SJCRH30 (cell line): ENCODE results near the gene POU3F3. TPM values are rescaled to one million over a fixed set of nuclear protein-coding genes. Genes with fewer than 3 reads are reported as not detected.

Source experiments
- DNase-seq, 2 experiments: peaks; one replicate each; pipeline ENCODE4 v3.0.0-alpha.2; 2015 to 2020
- H3K27ac ChIP-seq: fragments of 250-450 bp; sonication (Bioruptor Pico); 2 replicates; pipeline ENCODE4 v1.5.1; 2020; ENCODE audit warnings: mild to moderate bottlenecking, moderate library complexity
- H3K27me3 ChIP-seq: fragments of 250-450 bp; sonication (Bioruptor Pico); 2 replicates; pipeline ENCODE4 v1.5.1; 2020; ENCODE audit warnings: mild to moderate bottlenecking, moderate library complexity
- H3K36me3 ChIP-seq: fragments of 250-450 bp; sonication (Bioruptor Pico); 2 replicates; pipeline ENCODE4 v1.5.1; 2020; ENCODE audit warnings: mild to moderate bottlenecking, moderate library complexity
- H3K4me1 ChIP-seq: fragments of 250-450 bp; sonication (Bioruptor Pico); 2 replicates; pipeline ENCODE4 v1.5.1; 2020; ENCODE audit warnings: mild to moderate bottlenecking, moderate library complexity
- H3K4me3 ChIP-seq: fragments of 250-450 bp; sonication (Bioruptor Pico); 2 replicates; pipeline ENCODE4 v1.5.1; 2020; ENCODE audit warnings: mild to moderate bottlenecking, moderate library complexity
- H3K9me3 ChIP-seq: fragments of 250-450 bp; sonication (Bioruptor Pico); replicated peaks from 2 replicates; pipeline ENCODE4 v1.5.1; 2020; ENCODE audit warnings: mild to moderate bottlenecking, moderate library complexity
- total RNA-seq: library from RNA; depleted of rRNA; stranded (reverse); fragments of >200 nt; shearing (Covaris generic); gene quantifications from 2 replicates; pipeline ENCODE4 v1.2.3, GENCODE V29; 2014; rRNA removed

POU3F3 gene
- total RNA-seq: 2.3 and 2.4 TPM in 2 replicates

DNA sequence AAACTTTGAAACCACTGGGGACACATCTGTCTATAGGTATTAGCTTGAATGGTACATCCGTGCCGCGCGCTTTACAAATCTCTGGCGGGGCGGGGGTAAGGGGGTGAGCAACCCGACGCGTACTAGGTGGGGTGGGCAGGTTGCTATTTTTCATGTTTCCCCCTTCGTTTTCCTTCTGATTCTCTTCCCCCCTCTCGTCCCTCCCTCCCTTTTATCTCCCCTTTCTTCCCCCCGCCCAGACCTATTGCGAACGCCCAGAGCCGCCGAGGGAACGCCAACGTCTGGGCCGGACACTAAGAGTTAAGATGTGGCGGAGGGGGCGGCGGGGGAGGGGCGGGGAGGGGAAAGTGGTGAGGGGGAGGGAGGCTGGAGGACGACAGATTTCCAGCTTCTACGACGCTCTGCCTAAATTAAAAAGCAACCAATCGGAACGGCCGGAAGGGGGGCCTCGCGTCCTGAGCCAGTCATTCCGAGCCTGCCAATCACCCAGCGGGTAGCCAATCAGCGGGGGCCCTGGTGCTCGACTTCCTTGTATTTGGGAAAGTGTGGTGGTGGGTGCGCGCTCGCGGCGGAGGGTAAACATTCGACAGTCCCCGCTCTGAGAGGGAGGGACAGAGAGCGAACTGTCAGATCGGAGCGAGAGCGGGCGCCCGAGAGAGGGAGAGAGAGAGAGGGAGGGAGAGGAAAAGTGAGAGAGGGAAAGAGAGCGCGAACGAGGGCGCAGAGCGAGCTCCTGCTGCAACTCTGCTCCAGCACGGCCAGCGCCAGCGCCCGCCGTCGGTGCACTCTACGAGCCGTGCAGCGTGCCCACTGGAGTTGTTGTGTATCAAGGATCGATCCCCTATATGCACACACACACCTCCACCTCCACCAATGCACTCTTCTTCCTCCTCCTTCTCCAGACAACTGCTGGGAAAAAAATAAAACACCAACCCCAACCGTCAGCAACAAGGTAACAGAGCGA is at the start of gene POU3F3:
Gene POU3F3, plus strand, starts transcription at position 582 of the 964 bp plus-strand sequence. CDS start 1,396 bp downstream, outside the sequence.
- Histone ChIP-seq H3K9me3 (no peaks in the 10 kb centered on the region), H3K27me3 (peaks cover 4% of the 10 kb centered on the region), H3K4me1 (no peaks in the 10 kb centered on the region), H3K36me3 (no peaks in the 10 kb centered on the region), H3K4me3 (peak within 1 kb of the TSS; percentile 60), H3K27ac (peak within 1 kb of the TSS; percentile 19; the same call in 1 of the 2 replicates)
- peak; percentile 93 to 95 for DNase-seq

DNA sequence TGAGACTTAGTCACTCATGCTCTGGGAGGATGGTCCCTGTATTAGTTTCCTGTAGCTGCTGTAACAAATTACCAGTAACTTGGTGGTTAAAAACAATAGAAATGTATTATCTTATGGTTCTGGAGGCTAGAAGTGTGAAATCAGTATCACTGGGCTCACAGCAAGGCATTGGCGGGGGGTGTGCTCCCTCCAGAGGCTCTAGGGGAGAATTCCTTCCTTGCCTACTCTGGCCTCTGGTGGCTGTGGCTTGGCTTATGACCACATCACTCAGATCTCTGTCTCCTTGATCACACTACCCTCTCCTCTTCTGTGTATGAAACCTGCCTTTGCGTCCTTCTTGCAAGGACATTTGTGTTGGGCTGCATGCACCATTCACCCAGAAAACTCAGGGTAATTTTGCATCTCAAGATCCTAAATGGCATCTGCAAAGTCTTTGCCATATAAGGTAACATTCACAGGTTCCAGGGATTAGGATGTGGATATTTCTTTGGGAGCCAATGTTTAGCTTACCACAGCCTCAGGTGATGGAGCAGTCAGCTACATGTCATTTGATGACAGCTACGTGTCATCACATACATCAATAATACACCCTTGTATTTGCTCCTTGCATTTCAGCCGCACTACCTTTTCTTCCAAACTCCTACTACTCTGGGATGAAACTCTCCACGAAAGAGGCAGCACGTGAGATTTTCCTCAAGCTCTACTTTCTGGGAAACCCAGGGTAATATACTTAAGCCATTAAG is 49.6 kb upstream of the POU3F3 start:
- no peaks in the 10 kb centered on the region for H3K36me3 ChIP-seq
- no peaks in the 10 kb centered on the region for H3K9me3 ChIP-seq
- H3K4me3 ChIP-seq: no peak overlapping the region
- no peaks in the 10 kb centered on the region for H3K4me1 ChIP-seq
- no peak overlapping the region for H3K27ac ChIP-seq
- peak in 1 of 2 experiments; percentile 5 for DNase-seq
- H3K27me3 ChIP-seq: no peaks in the 10 kb centered on the region

GRCh38 chr2:104812286-104812685 is 41.6 kb upstream of the POU3F3 start:
- Histone ChIP-seq H3K9me3 (no peaks in the 10 kb centered on the region), H3K27me3 (no peaks in the 10 kb centered on the region; the same call in 1 of the 2 replicates), H3K4me3 (no peak overlapping the region), H3K4me1 (no peaks in the 10 kb centered on the region), H3K36me3 (no peaks in the 10 kb centered on the region), H3K27ac (no peak overlapping the region)
- no peak for DNase-seq

DNA sequence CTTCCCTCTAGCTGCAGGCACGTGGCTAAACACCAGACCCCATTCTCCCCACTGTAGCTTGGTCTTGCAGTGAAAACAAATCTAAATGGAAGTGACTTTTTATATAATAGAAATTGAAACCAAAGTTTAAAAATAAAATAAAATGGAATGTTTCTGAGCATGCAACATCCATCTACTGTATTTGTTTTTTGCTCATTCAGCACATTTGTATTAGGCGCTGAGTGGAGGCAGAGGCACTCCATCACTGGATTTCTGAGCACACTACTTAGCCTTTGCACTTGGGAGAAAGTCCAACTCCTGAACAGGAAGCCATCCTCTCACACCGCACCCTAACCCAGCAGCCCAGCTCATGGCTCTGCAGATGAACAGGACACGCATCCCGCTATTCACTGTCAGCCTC is 37.8 kb upstream of the POU3F3 start:
- Histone ChIP-seq H3K36me3 (no peaks in the 10 kb centered on the region), H3K27me3 (no peaks in the 10 kb centered on the region; the same call in 1 of the 2 replicates), H3K27ac (no peak overlapping the region), H3K4me1 (no peaks in the 10 kb centered on the region), H3K4me3 (no peak overlapping the region), H3K9me3 (no peaks in the 10 kb centered on the region)
- DNase-seq: no peak

GRCh38 chr2:104818264-104818663 is 35.7 kb upstream of the POU3F3 start:
- H3K9me3 ChIP-seq: no peaks in the 10 kb centered on the region
- H3K4me3 ChIP-seq: no peak overlapping the region
- H3K36me3 ChIP-seq: no peaks in the 10 kb centered on the region
- DNase-seq: no peak
- H3K4me1 ChIP-seq: no peaks in the 10 kb centered on the region
- H3K27ac ChIP-seq: no peak overlapping the region
- H3K27me3 ChIP-seq: no peaks in the 10 kb centered on the region; the same call in 1 of the 2 replicates

- Histone ChIP-seq H3K4me3 (no peak overlapping the region), H3K36me3 (no peaks in the 10 kb centered on the region), H3K27me3 (no peaks in the 10 kb centered on the region; the same call in 1 of the 2 replicates), H3K4me1 (no peaks in the 10 kb centered on the region), H3K27ac (no peak overlapping the region), H3K9me3 (no peaks in the 10 kb centered on the region)
- DNase-seq: no peak
Measured at GRCh38 chr2:104820126-104820525, 33.8 kb upstream of the POU3F3 start.

- H3K9me3 ChIP-seq: no peaks in the 10 kb centered on the region
- no peaks in the 10 kb centered on the region for H3K27me3 ChIP-seq
- DNase-seq: no peak
- no peaks in the 10 kb centered on the region for H3K4me1 ChIP-seq
- no peak overlapping the region for H3K4me3 ChIP-seq
- no peaks in the 10 kb centered on the region for H3K36me3 ChIP-seq
- H3K27ac ChIP-seq: no peak overlapping the region
Measured at GRCh38 chr2:104825124-104825865, 28.6 kb upstream of the POU3F3 start.

DNA sequence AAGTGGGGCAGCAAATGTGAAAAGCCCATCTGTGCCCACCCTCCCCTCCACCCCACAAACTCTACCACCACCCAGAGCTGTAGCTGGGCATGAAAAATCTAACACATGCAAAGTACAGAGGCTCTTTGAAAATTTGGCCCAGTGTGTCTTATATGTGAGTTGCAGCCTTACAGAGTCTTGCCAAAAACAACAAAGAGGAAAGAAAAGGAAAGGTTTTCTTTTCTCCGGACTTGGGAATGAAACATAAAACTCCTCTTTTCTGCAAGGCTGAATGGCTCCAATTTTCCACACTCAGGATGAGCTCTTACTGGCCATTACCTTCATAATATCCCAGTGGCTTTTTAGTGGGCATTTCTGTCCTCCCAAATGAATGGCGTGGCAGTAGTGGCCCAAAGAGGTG is 27.9 kb upstream of the POU3F3 start:
- Histone ChIP-seq H3K9me3 (no peaks in the 10 kb centered on the region), H3K4me1 (no peaks in the 10 kb centered on the region), H3K4me3 (no peak overlapping the region), H3K27ac (no peak overlapping the region), H3K27me3 (no peaks in the 10 kb centered on the region), H3K36me3 (no peaks in the 10 kb centered on the region)
- no peak for DNase-seq

GRCh38 chr2:104831742-104832141 is 22.2 kb upstream of the POU3F3 start:
- H3K27me3 ChIP-seq: no peaks in the 10 kb centered on the region
- H3K4me1 ChIP-seq: no peaks in the 10 kb centered on the region
- no peak overlapping the region for H3K27ac ChIP-seq
- H3K9me3 ChIP-seq: no peaks in the 10 kb centered on the region
- no peak for DNase-seq
- H3K36me3 ChIP-seq: no peaks in the 10 kb centered on the region
- H3K4me3 ChIP-seq: no peak overlapping the region

DNA sequence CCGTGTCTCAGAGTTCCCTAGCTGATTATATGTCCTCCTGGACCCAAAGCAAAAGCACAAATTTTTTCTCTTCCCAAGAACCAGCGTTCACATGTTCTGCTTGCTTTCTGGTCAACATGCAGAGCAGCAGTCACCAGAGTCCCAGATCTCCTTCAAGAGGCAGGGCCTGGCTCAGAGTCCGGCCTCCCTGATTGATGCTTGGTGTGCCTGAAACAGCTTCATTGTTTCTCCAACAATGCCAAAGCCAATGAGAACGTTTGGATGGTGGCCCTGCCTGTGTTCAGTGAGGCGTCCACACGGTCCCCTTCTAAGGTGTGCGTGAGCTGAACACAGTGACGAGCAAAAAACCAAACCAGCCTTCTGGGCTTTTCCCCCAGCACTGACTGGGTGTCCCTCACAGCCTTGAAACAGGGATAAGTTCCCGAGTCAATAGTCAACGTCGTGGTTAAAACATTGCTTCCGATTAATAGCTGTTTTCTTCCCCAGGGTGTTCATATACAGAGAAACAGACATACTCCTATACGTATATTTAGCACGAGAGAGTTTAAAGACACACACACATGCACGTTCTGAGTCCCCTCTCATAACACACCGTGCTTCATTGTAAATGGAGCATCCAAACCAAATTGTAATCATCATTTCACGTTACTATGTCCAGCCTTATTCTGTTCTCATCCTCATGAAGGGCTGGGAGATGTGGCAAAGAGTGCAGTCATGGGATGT is 19.3 kb upstream of the POU3F3 start:
- H3K4me1 ChIP-seq: no peaks in the 10 kb centered on the region
- H3K27ac ChIP-seq: no peak overlapping the region
- H3K27me3 ChIP-seq: no peaks in the 10 kb centered on the region
- no peaks in the 10 kb centered on the region for H3K36me3 ChIP-seq
- H3K9me3 ChIP-seq: no peaks in the 10 kb centered on the region
- no peak for DNase-seq
- no peak overlapping the region for H3K4me3 ChIP-seq

GRCh38 chr2:104836265-104836664 is 17.6 kb upstream of the POU3F3 start:
- no peaks in the 10 kb centered on the region for H3K36me3 ChIP-seq

GRCh38 chr2:104836841-104837240 is 17.1 kb upstream of the POU3F3 start:
- Histone ChIP-seq H3K9me3 (no peaks in the 10 kb centered on the region), H3K27me3 (no peaks in the 10 kb centered on the region), H3K36me3 (no peaks in the 10 kb centered on the region), H3K4me3 (no peak overlapping the region), H3K4me1 (no peaks in the 10 kb centered on the region), H3K27ac (no peak overlapping the region)
- DNase-seq: no peak

More at GRCh38 chr2:104836265-104836664, 17.6 kb upstream of the POU3F3 start:
- Histone ChIP-seq H3K4me3 (no peak overlapping the region), H3K27me3 (no peaks in the 10 kb centered on the region), H3K9me3 (no peaks in the 10 kb centered on the region), H3K27ac (no peak overlapping the region), H3K4me1 (no peaks in the 10 kb centered on the region)
- no peak for DNase-seq

- Histone ChIP-seq H3K27ac (no peak overlapping the region), H3K36me3 (no peaks in the 10 kb centered on the region), H3K27me3 (no peaks in the 10 kb centered on the region), H3K4me3 (no peak overlapping the region), H3K4me1 (no peaks in the 10 kb centered on the region), H3K9me3 (no peaks in the 10 kb centered on the region)
- DNase-seq: no peak
Measured at GRCh38 chr2:104840156-104840555, 13.8 kb upstream of the POU3F3 start.
